Fibroblast of lung (primary cell): ENCODE measurements around the gene SYCN.

Source experiments
- EZH2 ChIP-seq: IDR thresholded peaks from 2 replicates; pipeline ENCODE4 v1.5.1; 2012; ENCODE audit warnings: low read length, control low read depth, mild to moderate bottlenecking; ENCODE audit errors: missing control alignments
- TF ChIP-seq, protein P1 (sequence below), 2 donors: IDR thresholded peaks in 1 of 2; conservative IDR thresholded peaks in 1 of 2; 1 replicate in 1 of 2; 2 replicates in 1 of 2; pipeline ENCODE4 v1.5.1; 2011 to 2012; ENCODE audit warnings: low read length in 2 of 2, control low read depth in 1 of 2, inconsistent platforms in 1 of 2, low read depth in 1 of 2, mild to moderate bottlenecking in 1 of 2

GRCh38 chr19:39237200-39238184 is 33.4 kb upstream of the SYCN start:
- TF ChIP-seq, protein P1, sequence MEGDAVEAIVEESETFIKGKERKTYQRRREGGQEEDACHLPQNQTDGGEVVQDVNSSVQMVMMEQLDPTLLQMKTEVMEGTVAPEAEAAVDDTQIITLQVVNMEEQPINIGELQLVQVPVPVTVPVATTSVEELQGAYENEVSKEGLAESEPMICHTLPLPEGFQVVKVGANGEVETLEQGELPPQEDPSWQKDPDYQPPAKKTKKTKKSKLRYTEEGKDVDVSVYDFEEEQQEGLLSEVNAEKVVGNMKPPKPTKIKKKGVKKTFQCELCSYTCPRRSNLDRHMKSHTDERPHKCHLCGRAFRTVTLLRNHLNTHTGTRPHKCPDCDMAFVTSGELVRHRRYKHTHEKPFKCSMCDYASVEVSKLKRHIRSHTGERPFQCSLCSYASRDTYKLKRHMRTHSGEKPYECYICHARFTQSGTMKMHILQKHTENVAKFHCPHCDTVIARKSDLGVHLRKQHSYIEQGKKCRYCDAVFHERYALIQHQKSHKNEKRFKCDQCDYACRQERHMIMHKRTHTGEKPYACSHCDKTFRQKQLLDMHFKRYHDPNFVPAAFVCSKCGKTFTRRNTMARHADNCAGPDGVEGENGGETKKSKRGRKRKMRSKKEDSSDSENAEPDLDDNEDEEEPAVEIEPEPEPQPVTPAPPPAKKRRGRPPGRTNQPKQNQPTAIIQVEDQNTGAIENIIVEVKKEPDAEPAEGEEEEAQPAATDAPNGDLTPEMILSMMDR (conservative IDR thresholded peaks at IDR 0.05 in 1 of 2, IDR thresholded peaks at IDR 0.05 in 1 of 2; ENCODE audit: low read depth in 1 of 2, low read length in 2 of 2): no peak
- no peak for TF ChIP-seq EZH2
